DND-41 (cell line): ENCODE data around the gene STXBP5L.

Experiments
- ATAC-seq: fragments of 200-7000 bp; cut with Tn5 transposase; 3 replicates; pipeline ENCODE4 v1.9.1; 2021; ENCODE audit warnings: low read depth; ENCODE audit not compliant: insufficient read depth
- DNase-seq: peaks from one replicate; pipeline ENCODE4 v3.0.0-alpha.2; 2020
- H2AFZ ChIP-seq: 2 replicates; pipeline ENCODE4 v1.6.0; 2012; ENCODE audit warnings: low read depth, low read length
- H3K27ac ChIP-seq: 2 replicates; pipeline ENCODE4 v1.5.1; 2012; ENCODE audit warnings: low read length, inconsistent platforms
- H3K27me3 ChIP-seq: fragments of 200-600 bp; sonication (generic); 2 replicates; pipeline ENCODE4 v1.6.0; 2012; ENCODE audit warnings: low read length, mild to moderate bottlenecking, inconsistent platforms; ENCODE audit not compliant: insufficient read depth, poor library complexity
- H3K36me3 ChIP-seq: 2 replicates; pipeline ENCODE4 v1.5.1; 2012; ENCODE audit warnings: low read length, inconsistent platforms; ENCODE audit not compliant: insufficient read depth
- H3K4me1 ChIP-seq: 2 replicates; pipeline ENCODE4 v1.5.1; 2012; ENCODE audit warnings: mild to moderate bottlenecking, low read length; ENCODE audit not compliant: insufficient read depth
- H3K4me2 ChIP-seq: 2 replicates; pipeline ENCODE4 v1.6.0; 2012; ENCODE audit warnings: mild to moderate bottlenecking, moderate library complexity, low read length, inconsistent platforms; ENCODE audit not compliant: insufficient read depth
- H3K4me3 ChIP-seq, 2 experiments: fragments of 200-600 bp in 1 of 2; shearing (Covaris generic) in 1 of 2; 2 replicates each; pipeline ENCODE4 v1.5.1; 2012 to 2016; ENCODE audit warnings: inconsistent platforms in 2 of 2, low read length in 2 of 2, mild to moderate bottlenecking in 2 of 2, low read depth in 1 of 2, moderate library complexity in 1 of 2
- H3K79me2 ChIP-seq: 2 replicates; pipeline ENCODE4 v1.6.0; 2012; ENCODE audit warnings: low read length, inconsistent platforms; ENCODE audit not compliant: insufficient read depth
- H3K9ac ChIP-seq: 2 replicates; pipeline ENCODE4 v1.6.0; 2012; ENCODE audit warnings: low read depth, mild to moderate bottlenecking, inconsistent platforms, low read length, moderate library complexity
- H3K9me3 ChIP-seq: 2 replicates; pipeline ENCODE4 v1.5.1; 2012; ENCODE audit warnings: low read length, moderate library complexity, mild to moderate bottlenecking, inconsistent platforms; ENCODE audit not compliant: insufficient read depth, severe bottlenecking
- H4K20me1 ChIP-seq: 2 replicates; pipeline ENCODE4 v1.6.0; 2012; ENCODE audit warnings: low read length; ENCODE audit not compliant: insufficient read depth
- CTCF ChIP-seq: IDR thresholded peaks from 2 replicates; pipeline ENCODE4 v1.5.1; 2012; ENCODE audit warnings: borderline replicate concordance, low read length, moderate library complexity, mild to moderate bottlenecking; ENCODE audit not compliant: poor library complexity, severe bottlenecking; ENCODE audit errors: extremely low read depth
- EZH2 ChIP-seq: IDR thresholded peaks from 3 replicates; pipeline ENCODE4 v1.6.1; 2012; ENCODE audit warnings: borderline replicate concordance, low read depth, mild to moderate bottlenecking, moderate library complexity, low read length, inconsistent platforms; ENCODE audit not compliant: severe bottlenecking

Gene STXBP5L

GRCh38 chr3:120983321-120983665 lies 75.3 kb downstream of the STXBP5L start:
- Histone ChIP-seq H3K27ac (no peak overlapping the region), H3K4me3 (no peak overlapping the region)
- ATAC-seq, result no peak

GRCh38 chr3:120983841-120984240 lies 75.8 kb downstream of the STXBP5L start:
- H2AFZ ChIP-seq, result no peak overlapping the region
- no peaks in the 10 kb centered on the region for H3K79me2 ChIP-seq
- no peak overlapping the region for H3K27ac ChIP-seq
- no peaks in the 10 kb centered on the region for H3K36me3 ChIP-seq
- H4K20me1 ChIP-seq, result no peaks in the 10 kb centered on the region
- no peaks in the 10 kb centered on the region for H3K4me1 ChIP-seq
- ATAC-seq (no peak), DNase-seq (no peak)
- H3K4me2 ChIP-seq, result no peak overlapping the region
- no peaks in the 10 kb centered on the region for H3K9me3 ChIP-seq
- no peak overlapping the region for H3K4me3 ChIP-seq
- TF ChIP-seq EZH2 (no peak), CTCF (no peak)
- H3K9ac ChIP-seq, result no peak overlapping the region
- H3K27me3 ChIP-seq, result no peaks in the 10 kb centered on the region

More at GRCh38 chr3:120983321-120983665, 75.3 kb downstream of the STXBP5L start:
- Histone ChIP-seq H3K9me3 (no peaks in the 10 kb centered on the region), H3K79me2 (no peaks in the 10 kb centered on the region), H3K4me2 (no peak overlapping the region), H3K4me1 (no peaks in the 10 kb centered on the region), H2AFZ (no peak overlapping the region), H4K20me1 (no peaks in the 10 kb centered on the region), H3K9ac (no peak overlapping the region), H3K27me3 (no peaks in the 10 kb centered on the region), H3K36me3 (no peaks in the 10 kb centered on the region)
- TF ChIP-seq CTCF (no peak), EZH2 (no peak)
- DNase-seq, result no peak

- Histone ChIP-seq H3K4me2 (no peak overlapping the region), H3K36me3 (no peaks in the 10 kb centered on the region), H3K9ac (no peak overlapping the region), H3K4me3 (no peak overlapping the region), H3K9me3 (no peaks in the 10 kb centered on the region), H3K4me1 (no peaks in the 10 kb centered on the region), H2AFZ (no peak overlapping the region), H4K20me1 (no peaks in the 10 kb centered on the region), H3K27ac (no peak overlapping the region), H3K79me2 (no peaks in the 10 kb centered on the region), H3K27me3 (no peaks in the 10 kb centered on the region)
- TF ChIP-seq EZH2 (no peak), CTCF (no peak)
- ATAC-seq (no peak), DNase-seq (no peak)
Measured at GRCh38 chr3:120985242-120985641, 77.2 kb downstream of the STXBP5L start.

GRCh38 chr3:120988994-120989393 lies 81.0 kb downstream of the STXBP5L start:
- TF ChIP-seq CTCF, result no peak
- H3K4me2 ChIP-seq, result no peak overlapping the region
- H3K9me3 ChIP-seq, result no peaks in the 10 kb centered on the region
- no peak for DNase-seq
- no peak overlapping the region for H3K27ac ChIP-seq
- H3K36me3 ChIP-seq, result no peaks in the 10 kb centered on the region
- H4K20me1 ChIP-seq, result no peaks in the 10 kb centered on the region
- no peaks in the 10 kb centered on the region for H3K4me1 ChIP-seq
- no peak overlapping the region for H2AFZ ChIP-seq
- no peak overlapping the region for H3K4me3 ChIP-seq
- H3K9ac ChIP-seq, result no peak overlapping the region
- H3K27me3 ChIP-seq, result no peaks in the 10 kb centered on the region
- no peaks in the 10 kb centered on the region for H3K79me2 ChIP-seq
- no peak for ATAC-seq
